DMS 273 treated with DMSO at 0.1 percent for 48 hours (cell line): ENCODE results near the gene CSNK2A2.

Source experiments
- DNase-seq: peaks from one replicate; lab custom pipeline; 2025; lab: John Stamatoyannopoulos, UW

The CSNK2A2 gene

DNA sequence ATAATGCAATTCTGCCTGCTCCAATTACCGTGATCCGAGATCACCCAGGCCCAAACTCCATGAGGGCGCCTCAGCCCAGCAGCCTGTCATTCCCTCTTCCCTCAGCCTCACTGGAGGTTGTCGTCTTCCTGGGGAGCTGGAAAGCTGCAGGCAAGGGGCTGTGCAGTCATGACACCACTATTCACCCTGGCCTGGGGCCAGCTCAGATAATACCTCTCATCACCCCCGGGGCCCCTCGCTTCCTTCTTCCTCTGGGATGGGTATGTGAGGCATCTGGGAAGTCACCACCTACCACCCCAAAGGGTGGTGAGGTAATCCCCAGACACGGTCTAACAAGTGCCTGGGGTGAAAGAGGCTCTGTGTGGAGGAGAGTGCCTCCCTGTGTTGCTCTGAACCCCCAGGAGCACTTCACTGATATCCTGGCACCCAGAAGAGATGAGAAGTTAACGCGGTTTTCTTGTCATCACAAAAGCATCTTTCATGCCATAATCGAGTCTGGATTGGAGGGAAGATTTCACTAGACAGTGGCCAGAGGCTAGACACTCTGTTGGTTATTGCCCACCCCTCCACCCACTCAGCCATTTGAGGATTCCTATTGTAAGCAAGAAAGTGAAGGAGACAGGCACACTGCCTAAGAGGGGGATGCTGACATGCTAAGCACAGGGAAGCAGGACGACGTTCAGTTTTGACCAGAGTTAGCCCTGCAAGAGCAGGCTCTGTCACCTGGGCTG lies 87.2 kb downstream of the CSNK2A2 start:
- DNase-seq = no peak

DNA sequence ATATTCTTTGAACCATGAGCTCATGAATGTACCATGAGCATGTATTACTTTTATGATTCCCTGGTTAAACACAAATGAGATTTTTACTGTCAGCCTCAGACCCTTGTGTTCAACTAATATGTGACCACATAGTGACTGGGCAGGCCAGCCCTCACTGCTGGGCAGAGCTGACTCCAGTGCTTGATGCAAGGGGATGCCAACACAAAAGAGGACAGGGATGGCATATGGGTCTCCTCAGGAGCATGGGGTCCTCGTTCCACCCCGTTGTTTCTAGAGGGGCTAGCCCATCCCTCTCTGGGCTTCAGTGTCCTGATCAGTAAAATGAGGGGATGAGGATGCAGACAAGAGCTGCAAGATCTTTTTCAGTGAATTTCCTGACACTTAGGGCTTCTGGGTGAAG lies 88.0 kb downstream of the CSNK2A2 start:
- DNase-seq = no peak

DNA sequence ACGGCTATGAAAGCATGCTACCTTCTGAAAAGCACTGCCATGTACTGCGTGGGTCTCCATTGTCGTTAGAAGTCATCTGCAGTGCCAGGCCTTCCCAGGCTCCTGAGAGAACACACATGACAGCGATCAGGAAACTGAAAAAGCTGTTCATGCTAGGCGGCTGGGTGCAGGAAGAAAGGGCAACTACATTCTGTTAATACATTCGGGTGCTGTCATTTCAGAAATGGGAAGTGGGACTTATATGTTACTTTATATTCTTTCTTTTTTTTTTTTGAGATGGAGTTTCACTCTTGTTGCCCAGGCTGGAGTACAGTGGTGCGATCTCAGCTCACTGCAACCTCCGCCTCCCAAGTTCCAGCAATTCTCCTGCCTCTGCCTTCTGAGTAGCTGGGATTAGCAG lies 88.6 kb downstream of the CSNK2A2 start:
- DNase-seq = no peak
